NCI-H187 treated with DMSO at 0.1 percent for 48 hours (cell line): ENCODE data around the gene BABAM1.

Source experiments
- DNase-seq: peaks from one replicate; lab custom pipeline; 2025; lab: John Stamatoyannopoulos, UW

Gene BABAM1

GRCh38 chr19:17324357-17325114 is 57.3 kb downstream of the BABAM1 start:
- DNase-seq: no peak

- no peak for DNase-seq
These were observed 57.9 kb downstream of the BABAM1 start for GRCh38 chr19:17325133-17325532.

- no peak for DNase-seq
These were observed 58.8 kb downstream of the BABAM1 start for GRCh38 chr19:17325881-17326594.

- DNase-seq: no peak
These were observed 59.3 kb downstream of the BABAM1 start for GRCh38 chr19:17326595-17326966.

GRCh38 chr19:17327068-17327653 is 59.9 kb downstream of the BABAM1 start:
- no peak for DNase-seq

GRCh38 chr19:17327654-17328516 is 60.6 kb downstream of the BABAM1 start:
- no peak for DNase-seq
